RWPE1 (cell line): ENCODE results near the gene NPHP1.
"Not testable (repeated sequence)": the region's sequence is repeated elsewhere in the genome, so short reads cannot be mapped to it uniquely, and the experiment has no call there.

ENCODE experiments used
- CTCF ChIA-PET: fragments of 350-600 bp; sonication (Branson Sonifier 250); formaldehyde crosslinking; extraction: SDS; loops from one replicate; lab custom pipeline; 2021; lab: Yijun Ruan, JAX
- POLR2A ChIA-PET: fragments of 400-600 bp; formaldehyde crosslinking; extraction: SDS; loops from one replicate; lab custom pipeline; 2020; ENCODE audit warnings: antibody characterized with exemption; ENCODE audit not compliant: low non-redundant PET; lab: Yijun Ruan, JAX
- DNase-seq: peaks from one replicate; pipeline ENCODE4 v3.0.0; 2012; ENCODE audit warnings: low spot score
- H3K27ac ChIP-seq: fragments of 450-650 bp; 2 replicates; pipeline ENCODE4 v1.5.1; 2017
- TF ChIP-seq, protein P1 (sequence below): fragments of 450-650 bp; conservative IDR thresholded peaks from 2 replicates; pipeline ENCODE4 v1.5.1; 2017; ENCODE audit warnings: low read depth, mild to moderate bottlenecking

The NPHP1 gene

DNA sequence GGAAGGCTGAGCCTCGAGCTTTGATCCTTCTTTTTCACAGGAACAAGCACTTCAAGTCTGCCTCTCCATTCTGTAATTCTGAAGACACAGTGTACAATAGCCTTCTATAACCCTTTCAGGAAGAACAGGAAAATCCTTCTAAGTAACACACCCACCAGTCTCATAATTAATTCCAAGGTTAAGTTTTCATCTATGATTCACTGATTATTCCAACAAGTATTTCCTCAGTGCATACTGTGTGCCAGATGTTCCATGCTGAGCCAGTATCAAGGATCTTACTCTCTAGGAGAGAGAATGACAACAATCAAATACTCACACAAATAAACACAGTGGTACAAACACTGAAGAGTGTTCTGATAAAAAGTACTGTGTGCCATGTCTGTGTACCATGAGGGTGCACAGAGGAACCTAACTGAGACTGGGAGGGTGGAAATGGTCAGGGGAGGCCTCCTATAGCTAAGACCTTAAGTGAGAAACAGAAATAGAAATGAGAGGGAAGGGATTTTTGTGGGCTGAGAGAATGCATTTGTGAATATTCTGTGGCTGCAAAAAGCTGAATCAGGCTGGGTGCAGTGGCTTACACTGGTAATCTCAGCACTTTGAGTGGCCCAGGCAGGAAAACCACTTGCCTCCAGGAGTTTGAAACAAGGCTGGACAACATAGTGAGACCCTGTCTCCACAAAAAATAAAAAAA lies 14.8 kb upstream of the NPHP1 start:
- peak; percentile 38 for DNase-seq
- TF ChIP-seq, protein P1, sequence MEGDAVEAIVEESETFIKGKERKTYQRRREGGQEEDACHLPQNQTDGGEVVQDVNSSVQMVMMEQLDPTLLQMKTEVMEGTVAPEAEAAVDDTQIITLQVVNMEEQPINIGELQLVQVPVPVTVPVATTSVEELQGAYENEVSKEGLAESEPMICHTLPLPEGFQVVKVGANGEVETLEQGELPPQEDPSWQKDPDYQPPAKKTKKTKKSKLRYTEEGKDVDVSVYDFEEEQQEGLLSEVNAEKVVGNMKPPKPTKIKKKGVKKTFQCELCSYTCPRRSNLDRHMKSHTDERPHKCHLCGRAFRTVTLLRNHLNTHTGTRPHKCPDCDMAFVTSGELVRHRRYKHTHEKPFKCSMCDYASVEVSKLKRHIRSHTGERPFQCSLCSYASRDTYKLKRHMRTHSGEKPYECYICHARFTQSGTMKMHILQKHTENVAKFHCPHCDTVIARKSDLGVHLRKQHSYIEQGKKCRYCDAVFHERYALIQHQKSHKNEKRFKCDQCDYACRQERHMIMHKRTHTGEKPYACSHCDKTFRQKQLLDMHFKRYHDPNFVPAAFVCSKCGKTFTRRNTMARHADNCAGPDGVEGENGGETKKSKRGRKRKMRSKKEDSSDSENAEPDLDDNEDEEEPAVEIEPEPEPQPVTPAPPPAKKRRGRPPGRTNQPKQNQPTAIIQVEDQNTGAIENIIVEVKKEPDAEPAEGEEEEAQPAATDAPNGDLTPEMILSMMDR, result no peak
- ChIA-PET POLR2A (no interaction called here), CTCF (no interaction called here)
- no peak overlapping the region for H3K27ac ChIP-seq

DNA sequence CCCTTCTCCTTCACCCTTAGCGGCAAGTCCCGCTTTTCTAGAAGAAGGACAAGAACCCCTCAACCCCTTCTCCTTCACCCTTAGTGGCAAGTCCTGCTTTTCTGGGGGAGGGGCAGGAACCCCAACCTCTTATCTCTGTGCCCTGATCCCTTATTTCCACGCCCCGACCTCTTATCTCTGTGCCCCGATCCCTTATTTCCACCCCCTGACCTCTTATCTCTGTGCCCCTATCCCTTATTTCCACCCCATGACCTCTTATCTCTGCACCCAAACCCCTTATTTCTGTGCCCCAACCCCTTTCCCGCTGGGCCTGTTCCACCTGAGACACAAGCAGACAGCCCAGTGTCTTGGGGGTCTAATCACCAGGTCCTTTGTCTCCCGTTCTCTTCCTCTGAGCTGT lies 14.1 kb upstream of the NPHP1 start:
- H3K27ac ChIP-seq, CTCF ChIA-PET, POLR2A ChIA-PET, DNase-seq: not testable (repeated sequence)

GRCh38 chr2:110216803-110217202 lies 12.0 kb upstream of the NPHP1 start:
- H3K27ac ChIP-seq, result no peak overlapping the region
- TF ChIP-seq, protein P1, result no peak
- no peak for DNase-seq
- POLR2A ChIA-PET, result no interaction called here
- CTCF ChIA-PET, result no interaction called here

DNA sequence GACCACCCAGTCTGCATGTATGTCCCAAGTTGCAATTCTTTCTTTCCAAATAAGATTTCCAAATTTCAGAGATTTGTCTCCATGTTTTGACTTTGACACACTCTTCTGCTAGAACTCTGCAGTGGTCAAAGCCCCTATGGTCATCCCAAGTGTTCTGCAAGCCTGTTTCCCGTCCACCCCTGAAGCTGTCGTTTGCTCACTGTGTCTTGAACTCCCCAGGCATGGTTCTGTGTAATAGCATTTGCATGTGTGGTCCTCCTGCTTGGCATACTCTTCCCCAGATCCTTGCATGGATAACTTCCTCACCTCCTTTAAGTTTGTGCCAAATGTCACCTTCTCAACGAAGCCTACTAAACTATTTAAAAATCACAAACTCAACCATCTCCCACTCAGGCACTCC lies 11.4 kb upstream of the NPHP1 start:
- DNase-seq, result no peak
- H3K27ac ChIP-seq, result no peak overlapping the region
- TF ChIP-seq, protein P1, result no peak
- ChIA-PET CTCF (no interaction called here), POLR2A (no interaction called here)

- no peak for DNase-seq
- CTCF ChIA-PET, result no interaction called here
Observed at GRCh38 chr2:110215566-110216158, 10.8 kb upstream of the NPHP1 start.

DNA sequence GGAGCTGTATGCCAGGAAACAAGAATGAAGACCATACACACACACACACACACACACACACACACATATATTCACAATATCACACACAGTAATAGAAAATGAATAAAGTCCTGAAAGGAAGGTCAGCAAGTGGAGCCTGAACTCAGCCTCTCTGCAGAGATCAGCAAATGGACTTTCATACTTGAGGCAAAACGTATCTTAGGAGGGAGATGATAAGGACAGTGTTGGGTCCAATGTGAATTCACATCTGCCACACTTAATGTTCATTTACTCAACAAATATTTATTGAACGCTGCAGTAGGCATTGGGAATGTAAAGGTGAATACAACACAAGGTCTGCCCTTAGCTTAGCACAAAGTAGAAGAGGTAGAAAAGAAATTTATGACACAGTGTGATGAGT lies 10.3 kb upstream of the NPHP1 start:
- no peak overlapping the region for H3K27ac ChIP-seq
- CTCF ChIA-PET, result no interaction called here
- POLR2A ChIA-PET, result no interaction called here
- TF ChIP-seq, protein P1, result no peak
- no peak for DNase-seq

More at GRCh38 chr2:110215566-110216158, 10.8 kb upstream of the NPHP1 start:
- no peak overlapping the region for H3K27ac ChIP-seq
- POLR2A ChIA-PET, result no interaction called here
- TF ChIP-seq, protein P1, result no peak

GRCh38 chr2:110213522-110213921 lies 8.7 kb upstream of the NPHP1 start:
- CTCF ChIA-PET, result interaction anchor here (0.6 kb wide), 1 partner anchor 478 kb away, joined by 3 read pairs; no protein-coding TSS in a partner anchor
- H3K27ac ChIP-seq, DNase-seq, POLR2A ChIA-PET: not testable (repeated sequence)
